Inflammatory macrophage treated with lipopolysaccharide for 4 hours (primary cell): ENCODE results near the gene GPR142.
A peak's percentile ranks its signal among the peaks of the same experiment; 100 is the strongest.

Source experiments
- DNase-seq: peaks from one replicate; pipeline ENCODE4 v3.0.0-alpha.2; 2020

GPR142 gene

GRCh38 chr17:74371653-74372147, 4.4 kb downstream of the GPR142 start:
- DNase-seq: no peak

GRCh38 chr17:74372426-74372825, 5.1 kb downstream of the GPR142 start:
- no peak for DNase-seq

GRCh38 chr17:74373838-74374606, 6.7 kb downstream of the GPR142 start:
- peak; percentile 26 for DNase-seq

- DNase-seq: peak; percentile 65
These were observed 7.6 kb downstream of the GPR142 start for GRCh38 chr17:74374858-74375257.

GRCh38 chr17:74379495-74380085, 12.3 kb downstream of the GPR142 start:
- peak; percentile 81 for DNase-seq

- DNase-seq: no peak
These were observed 13.0 kb downstream of the GPR142 start for GRCh38 chr17:74380086-74380958.

- DNase-seq: no peak
These were observed 13.9 kb downstream of the GPR142 start for GRCh38 chr17:74380959-74381808.

- no peak for DNase-seq
These were observed 15.8 kb downstream of the GPR142 start for GRCh38 chr17:74383141-74383540.

GRCh38 chr17:74385201-74385600, 17.9 kb downstream of the GPR142 start:
- DNase-seq: no peak

GRCh38 chr17:74386386-74386785, 19.1 kb downstream of the GPR142 start:
- DNase-seq: peak; percentile 8

- no peak for DNase-seq
These were observed 20.3 kb downstream of the GPR142 start for GRCh38 chr17:74387365-74388218.

- DNase-seq: no peak
These were observed 21.9 kb downstream of the GPR142 start for GRCh38 chr17:74389084-74389753.

GRCh38 chr17:74389937-74390679, 22.8 kb downstream of the GPR142 start:
- DNase-seq: no peak

- no peak for DNase-seq
These were observed 23.7 kb downstream of the GPR142 start for GRCh38 chr17:74390680-74391653.

- DNase-seq: peak; percentile 27
These were observed 24.5 kb downstream of the GPR142 start for GRCh38 chr17:74391771-74392170.

GRCh38 chr17:74392848-74393247, 25.5 kb downstream of the GPR142 start:
- no peak for DNase-seq

GRCh38 chr17:74393346-74393942, 26.1 kb downstream of the GPR142 start:
- no peak for DNase-seq

- DNase-seq: no peak
These were observed 27.1 kb downstream of the GPR142 start for GRCh38 chr17:74394275-74394950.
